DMS114 treated with DMSO at 0.1 percent for 48 hours (cell line): ENCODE measurements around the gene APP.

ENCODE experiments used
- DNase-seq: peaks from one replicate; lab custom pipeline; 2025; ENCODE audit not compliant: unreplicated experiment; lab: John Stamatoyannopoulos, UW

APP gene

GRCh38 chr21:26127073-26127814, 43.3 kb downstream of the APP start:
- no peak for DNase-seq

GRCh38 chr21:26126168-26126553, 44.4 kb downstream of the APP start:
- no peak for DNase-seq

GRCh38 chr21:26125433-26126167, 45.0 kb downstream of the APP start:
- DNase-seq, result no peak

- no peak for DNase-seq
These were observed 45.7 kb downstream of the APP start for GRCh38 chr21:26124896-26125295.

- DNase-seq, result no peak
These were observed 46.1 kb downstream of the APP start for GRCh38 chr21:26124421-26124833.

- no peak for DNase-seq
These were observed 47.6 kb downstream of the APP start for GRCh38 chr21:26123012-26123411.

GRCh38 chr21:26120828-26121227, 49.7 kb downstream of the APP start:
- no peak for DNase-seq

- no peak for DNase-seq
These were observed 50.7 kb downstream of the APP start for GRCh38 chr21:26119906-26120305.

GRCh38 chr21:26118938-26119540, 51.5 kb downstream of the APP start:
- DNase-seq, result no peak

GRCh38 chr21:26117972-26118367, 52.6 kb downstream of the APP start:
- DNase-seq, result no peak

GRCh38 chr21:26117324-26117971, 53.1 kb downstream of the APP start:
- DNase-seq, result no peak

- no peak for DNase-seq
These were observed 54.0 kb downstream of the APP start for GRCh38 chr21:26116456-26117011.

- DNase-seq, result no peak
These were observed 54.7 kb downstream of the APP start for GRCh38 chr21:26115899-26116298.

GRCh38 chr21:26115305-26115704, 55.3 kb downstream of the APP start:
- no peak for DNase-seq

GRCh38 chr21:26112975-26113374, 57.6 kb downstream of the APP start:
- DNase-seq, result no peak

GRCh38 chr21:26112127-26112742, 58.3 kb downstream of the APP start:
- DNase-seq, result no peak

- no peak for DNase-seq
These were observed 59.9 kb downstream of the APP start for GRCh38 chr21:26110715-26111114.

GRCh38 chr21:26107429-26107828, 63.1 kb downstream of the APP start:
- DNase-seq, result no peak

GRCh38 chr21:26106562-26106961, 64.0 kb downstream of the APP start:
- no peak for DNase-seq

GRCh38 chr21:26105819-26106218, 64.8 kb downstream of the APP start:
- no peak for DNase-seq

- DNase-seq, result no peak
These were observed 70.0 kb downstream of the APP start for GRCh38 chr21:26100573-26100972.
